HG02885 (cell line): ENCODE measurements around the gene AFDN.

Source experiments
- ATAC-seq: cut with Tn5 transposase; IDR thresholded peaks from one replicate; pipeline ENCODE4 v1.9.1; 2021; ENCODE audit warnings: mild to moderate bottlenecking; ENCODE audit not compliant: unreplicated experiment, poor library complexity

The AFDN gene

GRCh38 chr6:167946007-167946406, 119.3 kb downstream of the AFDN start:
- ATAC-seq = no peak

GRCh38 chr6:167946604-167947003, 119.9 kb downstream of the AFDN start:
- no peak for ATAC-seq

DNA sequence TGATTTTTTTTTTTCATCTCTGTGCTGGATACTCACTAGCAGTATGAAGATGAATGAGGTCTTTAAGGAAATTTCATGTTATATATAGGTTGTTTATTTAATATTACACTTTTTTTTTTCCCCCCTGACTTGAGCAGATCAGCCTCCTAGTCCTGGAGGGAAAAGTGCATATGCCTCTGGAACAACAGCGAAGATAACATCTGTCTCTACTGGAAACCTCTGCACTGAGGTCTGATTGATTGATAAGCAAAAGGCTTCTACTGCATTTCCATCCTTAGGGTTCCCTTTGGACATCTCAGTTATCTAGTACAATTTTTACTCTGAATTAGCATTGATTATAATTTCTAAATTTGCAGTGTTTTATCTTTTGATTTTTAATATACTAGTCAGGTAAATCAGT, 121.0 kb downstream of the AFDN start:
- ATAC-seq = no peak

DNA sequence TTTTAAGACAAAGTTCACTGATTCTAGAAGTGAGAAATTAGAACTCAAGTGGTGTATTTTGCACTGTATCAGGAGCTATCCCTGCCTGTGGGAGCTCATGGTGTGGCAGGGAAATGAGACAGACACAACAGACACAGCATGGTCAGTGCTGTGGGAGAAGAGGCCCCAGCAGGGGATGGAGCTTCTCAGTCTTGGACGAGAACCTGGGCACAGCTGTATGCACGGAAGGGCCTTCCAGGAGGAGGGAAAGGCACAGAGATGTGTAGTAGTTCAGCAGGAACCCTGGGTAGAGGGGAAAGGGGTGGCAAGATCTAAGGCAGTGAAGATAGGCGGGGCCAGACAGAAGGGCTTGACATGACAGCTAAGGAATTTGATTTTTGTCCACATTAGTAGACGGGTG, 122.0 kb downstream of the AFDN start:
- no peak for ATAC-seq

DNA sequence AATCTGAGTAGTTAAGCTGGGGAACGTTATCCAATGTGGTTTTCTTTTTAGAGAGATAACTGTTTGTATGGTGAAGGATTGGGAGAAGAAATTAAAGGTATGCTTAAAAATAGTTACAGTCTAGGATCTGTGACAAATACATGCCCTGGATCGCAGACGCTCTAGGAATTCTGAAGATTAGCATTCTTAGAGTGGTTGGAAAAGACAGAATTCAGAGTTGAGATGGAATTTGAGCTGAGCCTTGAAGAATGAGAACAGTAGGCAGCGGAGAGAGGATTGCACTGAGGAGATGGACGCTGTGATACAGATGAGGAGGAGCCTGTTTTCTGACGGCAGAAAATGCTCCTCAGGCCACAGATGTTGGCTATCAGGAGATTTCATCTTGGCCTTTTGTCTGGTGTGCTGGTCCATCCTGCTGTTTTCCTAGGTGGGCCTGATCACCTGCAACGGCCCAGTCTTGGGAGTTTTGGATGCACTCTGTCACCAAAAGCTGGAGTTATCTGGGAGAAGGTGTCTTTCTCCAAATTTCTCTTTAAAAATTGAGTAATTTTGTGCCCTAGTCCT, 122.5 kb downstream of the AFDN start:
- ATAC-seq = no peak

- no peak for ATAC-seq
Measured at GRCh38 chr6:167951781-167952511, 125.2 kb downstream of the AFDN start.

- ATAC-seq = no peak
Measured at GRCh38 chr6:167952512-167952859, 125.8 kb downstream of the AFDN start.

DNA sequence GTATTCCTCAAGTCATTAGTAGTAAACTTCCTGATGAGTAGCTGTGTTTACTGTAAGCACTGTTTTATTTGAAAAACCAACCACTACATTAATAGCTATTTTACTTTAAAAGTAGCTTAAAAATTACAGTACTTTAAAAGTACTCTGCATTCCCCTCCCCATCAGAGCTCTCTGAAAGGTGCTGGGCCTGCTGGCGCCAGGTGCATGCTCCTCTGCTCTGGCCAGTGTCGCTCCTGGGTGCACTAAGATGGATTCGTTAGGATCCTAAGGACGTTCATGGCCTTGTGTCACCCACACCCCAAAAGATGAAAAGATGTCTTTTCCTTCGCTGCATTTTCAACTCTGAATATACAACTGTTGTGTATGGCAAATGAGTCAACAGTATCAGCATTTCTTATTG, 126.8 kb downstream of the AFDN start:
- no peak for ATAC-seq

GRCh38 chr6:167954151-167954550, 127.4 kb downstream of the AFDN start:
- ATAC-seq = no peak

DNA sequence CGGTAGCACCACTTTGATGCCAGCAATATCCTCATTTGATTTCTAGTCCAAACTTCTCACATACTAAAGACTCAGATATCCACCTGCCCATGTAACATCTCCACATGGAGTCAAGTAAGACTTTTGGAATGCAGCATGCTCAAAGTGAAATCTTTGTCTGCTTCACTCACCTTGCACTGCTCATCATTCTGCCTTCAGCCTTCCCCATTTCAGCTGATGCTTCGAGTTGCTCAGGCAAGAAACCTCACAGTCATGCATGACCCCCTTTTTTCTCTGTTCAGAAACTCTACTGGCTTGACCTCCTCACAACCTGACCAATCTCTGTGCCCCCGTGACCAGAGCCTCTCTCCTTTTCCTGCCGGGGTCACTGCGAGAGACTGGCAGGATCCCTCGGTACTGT, 129.8 kb downstream of the AFDN start:
- no peak for ATAC-seq

DNA sequence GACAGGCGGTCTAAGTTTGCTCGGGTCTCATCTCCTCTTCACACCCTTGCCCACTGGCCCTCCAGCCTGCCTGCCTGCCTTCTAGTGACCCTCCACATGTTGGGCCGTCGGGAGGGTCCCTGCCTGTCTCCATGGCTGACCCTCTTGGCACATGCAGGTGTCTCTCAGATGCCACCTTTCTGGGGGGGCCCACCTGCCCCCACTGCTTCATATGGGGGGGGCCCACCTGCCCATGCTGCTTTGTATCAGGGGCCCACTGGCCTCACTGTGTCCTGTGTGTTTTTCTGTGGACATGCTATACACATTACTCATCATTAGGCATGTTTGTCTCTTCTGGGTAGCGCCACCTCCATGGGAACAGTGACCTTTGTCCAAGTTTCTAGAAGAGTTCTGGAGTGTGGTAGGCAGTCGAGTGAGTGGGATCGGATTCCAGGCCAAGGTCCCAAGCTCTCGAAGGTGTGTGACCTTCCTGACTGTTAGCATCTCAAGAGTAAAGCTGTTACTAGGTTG, 130.3 kb downstream of the AFDN start:
- ATAC-seq = no peak

GRCh38 chr6:167957626-167958025, 130.9 kb downstream of the AFDN start:
- ATAC-seq = no peak

- no peak for ATAC-seq
Measured at GRCh38 chr6:167960579-167960978, 133.9 kb downstream of the AFDN start.

- ATAC-seq = no peak
Measured at GRCh38 chr6:167962711-167963110, 136.0 kb downstream of the AFDN start.

DNA sequence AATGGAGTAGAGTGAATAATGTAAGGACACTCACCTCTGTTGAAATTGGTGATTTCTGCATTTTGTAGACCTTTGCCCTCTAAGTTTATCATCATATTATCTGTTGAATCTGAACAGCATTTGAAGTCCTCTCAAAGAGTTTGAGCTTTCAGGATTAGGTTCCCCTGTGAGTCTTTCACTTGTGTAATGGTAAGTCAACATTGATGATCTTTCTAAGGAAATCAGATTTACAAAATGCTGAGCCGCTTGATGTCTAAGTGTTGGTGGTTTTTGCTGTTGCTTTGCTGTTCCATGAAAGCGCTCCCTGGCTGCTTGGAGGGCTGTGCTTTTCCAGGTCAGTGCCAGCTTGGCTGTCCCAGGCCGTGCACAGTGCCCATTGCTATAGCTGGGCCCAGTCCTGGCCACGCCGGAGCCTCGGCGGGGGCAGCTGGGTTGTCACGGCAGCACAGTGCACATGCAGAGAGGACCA, 136.9 kb downstream of the AFDN start:
- ATAC-seq = no peak

- no peak for ATAC-seq
Measured at GRCh38 chr6:167965592-167966539, 139.2 kb downstream of the AFDN start.

DNA sequence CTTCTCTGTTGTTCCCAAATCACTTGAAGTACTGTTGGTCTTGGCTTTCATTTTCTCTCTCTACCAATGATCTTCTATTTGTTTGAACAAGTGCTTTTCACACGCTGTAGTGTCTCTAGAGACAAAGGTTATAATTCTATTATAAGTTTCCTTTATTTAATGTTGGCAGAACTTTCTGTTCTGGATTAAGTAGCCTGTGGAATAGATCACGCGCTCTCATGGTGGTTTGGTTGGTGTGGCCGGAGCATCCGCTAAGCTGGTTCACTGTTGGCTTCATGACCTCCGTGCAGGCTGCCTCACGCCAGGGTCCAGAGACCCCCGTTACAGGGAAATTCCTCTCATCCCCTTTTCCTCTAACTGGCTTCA, 139.8 kb downstream of the AFDN start:
- no peak for ATAC-seq

- ATAC-seq = no peak
Measured at GRCh38 chr6:167968091-167968490, 141.4 kb downstream of the AFDN start.

GRCh38 chr6:167970230-167970629, 143.5 kb downstream of the AFDN start:
- no peak for ATAC-seq

GRCh38 chr6:167972193-167972592, 145.5 kb downstream of the AFDN start:
- ATAC-seq = no peak
